GM12865 (cell line): ENCODE results near the gene SHISA7.

Source experiments
- DNase-seq: peaks from one replicate; pipeline ENCODE4 v3.0.0; 2010; ENCODE audit warnings: low read depth
- H3K4me3 ChIP-seq: 2 replicates; pipeline ENCODE4 v1.5.1; 2011; ENCODE audit warnings: mild to moderate bottlenecking, low read depth, low read length, control low read depth
- TF ChIP-seq, protein P1 (sequence below): IDR thresholded peaks from 2 replicates; pipeline ENCODE4 v1.5.1; 2011; ENCODE audit warnings: low read length, control low read depth, low read depth, inconsistent platforms; ENCODE audit not compliant: insufficient read depth; ENCODE audit errors: missing control alignments

Gene SHISA7

GRCh38 chr19:55481148-55481793 lies 38.2 kb upstream of the SHISA7 start:
- H3K4me3 ChIP-seq: no peak overlapping the region
- TF ChIP-seq, protein P1, sequence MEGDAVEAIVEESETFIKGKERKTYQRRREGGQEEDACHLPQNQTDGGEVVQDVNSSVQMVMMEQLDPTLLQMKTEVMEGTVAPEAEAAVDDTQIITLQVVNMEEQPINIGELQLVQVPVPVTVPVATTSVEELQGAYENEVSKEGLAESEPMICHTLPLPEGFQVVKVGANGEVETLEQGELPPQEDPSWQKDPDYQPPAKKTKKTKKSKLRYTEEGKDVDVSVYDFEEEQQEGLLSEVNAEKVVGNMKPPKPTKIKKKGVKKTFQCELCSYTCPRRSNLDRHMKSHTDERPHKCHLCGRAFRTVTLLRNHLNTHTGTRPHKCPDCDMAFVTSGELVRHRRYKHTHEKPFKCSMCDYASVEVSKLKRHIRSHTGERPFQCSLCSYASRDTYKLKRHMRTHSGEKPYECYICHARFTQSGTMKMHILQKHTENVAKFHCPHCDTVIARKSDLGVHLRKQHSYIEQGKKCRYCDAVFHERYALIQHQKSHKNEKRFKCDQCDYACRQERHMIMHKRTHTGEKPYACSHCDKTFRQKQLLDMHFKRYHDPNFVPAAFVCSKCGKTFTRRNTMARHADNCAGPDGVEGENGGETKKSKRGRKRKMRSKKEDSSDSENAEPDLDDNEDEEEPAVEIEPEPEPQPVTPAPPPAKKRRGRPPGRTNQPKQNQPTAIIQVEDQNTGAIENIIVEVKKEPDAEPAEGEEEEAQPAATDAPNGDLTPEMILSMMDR: no peak

GRCh38 chr19:55479451-55480230 lies 36.5 kb upstream of the SHISA7 start:
- DNase-seq: no peak
- TF ChIP-seq, protein P1: no peak
- no peak overlapping the region for H3K4me3 ChIP-seq

More at GRCh38 chr19:55481148-55481793, 38.2 kb upstream of the SHISA7 start:
- no peak for DNase-seq

DNA sequence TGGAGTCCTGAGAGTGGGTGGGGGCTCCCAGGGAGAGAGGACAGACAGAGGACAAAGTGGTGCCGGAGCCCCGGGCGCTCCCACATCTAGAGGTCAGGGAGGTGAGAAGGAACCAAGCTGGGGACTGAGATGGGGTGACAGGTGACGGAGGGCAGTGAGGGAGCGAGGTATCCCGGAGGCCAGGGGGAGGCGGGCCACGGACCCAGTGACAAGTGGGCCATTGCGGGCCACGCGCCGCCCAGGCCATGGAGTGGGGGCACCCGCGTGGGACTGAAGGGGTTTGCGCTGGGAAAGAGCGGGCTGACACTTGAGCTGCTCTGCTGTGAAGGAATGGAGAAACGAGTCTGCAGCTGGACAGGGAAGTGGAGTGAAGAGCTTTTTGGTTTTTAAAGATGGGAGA lies 35.9 kb upstream of the SHISA7 start:
- no peak for DNase-seq
- no peak overlapping the region for H3K4me3 ChIP-seq
- TF ChIP-seq, protein P1: no peak

DNA sequence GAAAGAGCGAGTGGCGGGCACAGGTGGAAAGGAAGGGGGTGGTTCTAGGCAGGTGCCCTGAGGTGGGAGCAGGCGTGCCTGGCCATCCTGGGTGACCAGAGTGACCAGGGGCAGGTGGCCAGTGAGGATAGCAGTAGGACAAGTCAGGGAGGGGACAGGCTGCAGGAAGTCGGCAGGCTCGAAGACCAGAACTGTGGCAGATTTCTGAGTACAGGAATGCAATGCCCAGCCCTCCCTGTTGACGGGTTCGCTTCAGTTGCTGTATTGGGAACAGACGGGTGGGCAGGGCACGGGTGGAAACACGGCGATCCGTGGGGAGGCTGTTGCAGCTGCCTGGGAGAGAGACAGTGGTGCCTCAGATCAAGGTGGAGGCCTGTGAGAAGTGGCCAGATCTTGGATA lies 35.3 kb upstream of the SHISA7 start:
- TF ChIP-seq, protein P1: no peak
- no peak overlapping the region for H3K4me3 ChIP-seq
- no peak for DNase-seq

- no peak overlapping the region; the same call in 1 of the 2 replicates for H3K4me3 ChIP-seq
- TF ChIP-seq, protein P1: no peak
- DNase-seq: no peak
Measured at GRCh38 chr19:55477905-55478304, 34.8 kb upstream of the SHISA7 start.

DNA sequence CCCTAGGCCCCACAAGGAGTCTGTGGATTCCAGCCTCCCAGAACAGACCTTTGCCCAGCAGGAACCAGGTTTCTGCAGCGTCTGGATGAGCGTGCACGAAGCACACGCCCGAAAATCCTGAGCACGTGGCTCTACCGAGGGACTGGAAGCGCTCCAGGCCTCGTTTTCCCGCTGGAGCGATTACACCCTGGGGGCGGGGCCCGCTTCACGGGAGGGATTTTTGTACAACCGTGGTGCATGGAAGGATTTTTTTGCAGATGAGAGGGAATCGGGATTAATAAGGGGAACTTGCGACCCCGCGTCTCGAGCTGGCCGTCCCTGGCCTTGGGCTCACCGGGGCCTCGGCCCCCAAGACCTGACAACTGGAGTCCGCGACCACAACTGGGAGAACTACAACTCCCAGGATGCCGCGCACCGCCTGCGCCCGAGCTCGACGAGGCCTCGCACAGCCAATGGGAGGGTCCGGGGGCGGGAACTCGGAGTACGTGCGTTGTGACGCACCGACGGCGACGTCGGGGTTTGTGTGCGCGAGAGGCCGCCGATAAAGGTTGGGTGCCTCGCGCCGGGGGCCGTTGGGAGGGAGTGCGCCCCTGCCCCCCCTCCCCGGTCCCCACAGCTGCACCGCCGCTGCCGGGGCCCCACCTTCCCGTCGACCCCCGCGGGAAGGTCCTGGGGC lies 33.1 kb upstream of the SHISA7 start, which contains the start of gene ZNF628:
Gene ZNF628 (plus strand): TSS at position 518 of the 676 bp plus-strand sequence. CDS start 3,294 bp downstream, outside the sequence.
- H3K4me3 ChIP-seq: peak within 1 kb of the TSS; percentile 91
- DNase-seq: peak; percentile 99
- TF ChIP-seq, protein P1: no peak
